K562 (cell line): ENCODE data around the gene CTSZ. TPM values are rescaled to one million over a fixed set of nuclear protein-coding genes. Genes with fewer than 3 reads are reported as not detected.

Experiments
- ATAC-seq: fragments of 200-7000 bp; cut with Tn5 transposase; 3 replicates; pipeline ENCODE4 v1.9.1; 2020; ENCODE audit warnings: moderate library complexity
- BruUV-seq: library from RNA; stranded (reverse); fragments of 400-500 nt; replicated peaks from 2 replicates; lab custom pipeline; 2021; lab: Mats Ljungman, UMichigan
- CTCF ChIA-PET: fragments of 300-600 bp; formaldehyde crosslinking; extraction: SDS; loops from one replicate; lab custom pipeline; 2021; ENCODE audit warnings: low intra/inter-chr PET ratio; lab: Yijun Ruan, JAX
- POLR2A ChIA-PET: fragments of 300-600, 350-650 bp; sonication (Branson Sonifier 250); formaldehyde crosslinking; extraction: SDS; loops from one replicate; lab custom pipeline; 2021; ENCODE audit warnings: antibody characterized with exemption, inconsistent platforms; lab: Yijun Ruan, JAX
- DNase-seq, 4 experiments: peaks; one replicate each; pipeline versions ENCODE4 v3.0.0 to v3.0.0-alpha.2; 2011 to 2018; ENCODE audit warnings: low spot score in 3 of 4, mixed read lengths in 3 of 4; ENCODE audit errors: extremely low read depth in 1 of 4
- FAIRE-seq: peaks from 2 replicates; lab custom pipeline; 2011; peaks lifted over from hg19 to GRCh38; lab: Jason Lieb, UNC
- H2AFZ ChIP-seq: 2 replicates; pipeline ENCODE4 v1.6.0; 2011; ENCODE audit warnings: low read depth, low read length, control low read depth, inconsistent platforms
- H3K27ac ChIP-seq: fragments of 200-600 bp; 3 replicates; pipeline ENCODE4 v1.8.0; 2011; ENCODE audit warnings: low read depth, mild to moderate bottlenecking, control low read depth, inconsistent platforms, low read length, moderate library complexity, mixed read lengths; ENCODE audit errors: extremely low read depth
- H3K27me3 ChIP-seq, 2 experiments: fragments of 300-600 bp in 1 of 2; 2 replicates in 1 of 2; 3 replicates in 1 of 2; pipeline versions ENCODE4 v1.6.0 to v1.8.0; 2011; ENCODE audit warnings: inconsistent platforms in 2 of 2, low read length in 2 of 2, mild to moderate bottlenecking in 1 of 2, mixed read lengths in 1 of 2, moderate library complexity in 1 of 2; ENCODE audit not compliant: control insufficient read depth in 2 of 2, insufficient read depth in 2 of 2
- H3K36me3 ChIP-seq: fragments of 300-600 bp; 3 replicates; pipeline ENCODE4 v1.8.0; 2011; ENCODE audit warnings: mild to moderate bottlenecking, low read length, inconsistent platforms; ENCODE audit not compliant: control insufficient read depth, insufficient read depth
- H3K4me1 ChIP-seq, 2 experiments: fragments of 200-600 bp in 1 of 2; replicated peaks in 1 of 2; 2 replicates in 1 of 2; 3 replicates in 1 of 2; pipeline versions ENCODE4 v1.5.1 to v1.8.0; 2011; ENCODE audit warnings: inconsistent platforms in 2 of 2, low read length in 2 of 2, mild to moderate bottlenecking in 1 of 2, mixed read lengths in 1 of 2, moderate library complexity in 1 of 2; ENCODE audit not compliant: control insufficient read depth in 2 of 2, insufficient read depth in 2 of 2
- H3K4me2 ChIP-seq: 2 replicates; pipeline ENCODE4 v1.6.1; 2011; ENCODE audit warnings: low read length, control low read depth, inconsistent platforms, mixed read lengths; ENCODE audit not compliant: insufficient read depth
- H3K4me3 ChIP-seq: fragments of 200-600 bp; sonication (generic), shearing (Covaris generic); 2 replicates; pipeline ENCODE4 v1.5.1; 2016; ENCODE audit warnings: control low read depth, inconsistent platforms
- H3K79me2 ChIP-seq: fragments of 200-600 bp; 3 replicates; pipeline ENCODE4 v1.8.0; 2011; ENCODE audit warnings: low read length, inconsistent platforms; ENCODE audit not compliant: control insufficient read depth, insufficient read depth
- H3K9ac ChIP-seq, 2 experiments: 2 replicates each; pipeline versions ENCODE4 v1.6.0 to v1.6.1; 2011; ENCODE audit warnings: low read depth in 2 of 2, low read length in 2 of 2, control low read depth in 1 of 2, inconsistent platforms in 1 of 2, mild to moderate bottlenecking in 1 of 2, mixed read lengths in 1 of 2; ENCODE audit not compliant: insufficient read depth in 1 of 2
- H3K9me1 ChIP-seq: one replicate; pipeline ENCODE4 v1.6.0; 2011; ENCODE audit warnings: inconsistent platforms, mild to moderate bottlenecking, low read length, moderate library complexity; ENCODE audit not compliant: control insufficient read depth, insufficient read depth
- H3K9me3 ChIP-seq: replicated peaks from 2 replicates; pipeline ENCODE4 v1.5.1; 2011; ENCODE audit warnings: low read depth, low read length, inconsistent platforms; ENCODE audit not compliant: control insufficient read depth, insufficient read depth
- H4K20me1 ChIP-seq: replicated peaks from 2 replicates; pipeline ENCODE4 v1.6.1; 2011; ENCODE audit warnings: low read length, inconsistent platforms, mixed read lengths; ENCODE audit not compliant: control insufficient read depth, insufficient read depth
- HMGN3 ChIP-seq: IDR thresholded peaks from 2 replicates; pipeline ENCODE4 v1.6.1; 2011; ENCODE audit warnings: borderline replicate concordance, low read depth, mild to moderate bottlenecking, mixed read lengths, low read length; ENCODE audit not compliant: insufficient read length; ENCODE audit errors: extremely low read depth
- PPARD ChIP-seq: fragments of 250-450 bp; sonication (Bioruptor Pico); IDR thresholded peaks from 2 replicates; pipeline ENCODE4 v1.8.0; 2022; ENCODE audit warnings: inconsistent platforms, mild to moderate bottlenecking, moderate library complexity
- TAF1 ChIP-seq: IDR thresholded peaks from 2 replicates; pipeline ENCODE4 v1.6.1; 2011; ENCODE audit warnings: mild to moderate bottlenecking, low read length, moderate library complexity; ENCODE audit not compliant: insufficient read depth, control insufficient read depth, severe bottlenecking; ENCODE audit errors: extremely low read depth
- WGBS: fragments of 100-300 bp; shearing (Covaris generic); methylation state at CpG from one replicate; pipeline ENCODE4 v1.1.6; 2016; ENCODE audit warnings: low coverage, mixed read lengths; ENCODE audit not compliant: insufficient coverage; ENCODE audit errors: missing lambda C conversion rate; 5-methylcytosine and 5-hydroxymethylcytosine counted together
- in situ Hi-C: fragments of 300-500 bp; cut with MboI; formaldehyde crosslinking; loops from 4 replicates; pipeline ENCODE4 v1.15.0; 2018; ENCODE audit warnings: inconsistent platforms, mixed read lengths
- intact Hi-C: fragments of 100-400 bp; cut with micrococcal nuclease; formaldehyde crosslinking; loops from 2 replicates; pipeline ENCODE4 v1.14.2; 2022
- polyA plus RNA-seq, 8 experiments: library from polyadenylated mRNA; depleted of rRNA in 4 of 8; stranded (reverse) in 5 of 8; unstranded in 3 of 8; fragments of >200 nt; fragmentation: Nextera tagmentation in 2 of 8; fragmentation: Illumina TruSeq in 1 of 8; extraction: Ambion mirVana in 2 of 8; extraction: Trizol in 1 of 8; gene quantifications; 2 replicates each; pipeline versions ENCODE4 v1.2.1 to v1.2.3, GENCODE V29; 2011 to 2014; ENCODE audit warnings: inconsistent platforms in 1 of 8, missing spikeins in 1 of 8
- total RNA-seq, 7 experiments: library from RNA; depleted of rRNA in 6 of 7; stranded (reverse); fragments of >200 nt in 6 of 7; fragmentation: Illumina TruSeq in 2 of 7; extraction: Trizol in 2 of 7; gene quantifications; 2 replicates each; pipeline versions ENCODE4 v1.2.1 to v1.2.3, GENCODE V29; 2011 to 2021; ENCODE audit warnings: low replicate concordance in 1 of 7
- TF ChIP-seq, protein P1 (sequence below), 3 experiments: IDR thresholded peaks in 2 of 3; conservative IDR thresholded peaks in 1 of 3; 2 replicates each; pipeline ENCODE4 v1.5.1; 2011 to 2012; ENCODE audit warnings: low read length in 3 of 3, mild to moderate bottlenecking in 3 of 3, control low read depth in 2 of 3, improper control_type of control experiment in 1 of 3, inconsistent platforms in 1 of 3, low read depth in 1 of 3, mixed read lengths in 1 of 3, moderate library complexity in 1 of 3; ENCODE audit not compliant: insufficient read depth in 2 of 3
- TF ChIP-seq, protein P2 (sequence below): fragments of 250-450 bp; sonication (Bioruptor Pico); IDR thresholded peaks from 2 replicates; pipeline ENCODE4 v1.5.0; 2021; ENCODE audit warnings: mild to moderate bottlenecking, borderline replicate concordance
- TF ChIP-seq, protein P3 (sequence below): fragments of 450-650 bp; formaldehyde crosslinking; IDR thresholded peaks from 2 replicates; pipeline ENCODE4 v1.4.0; 2022; ENCODE audit warnings: missing genetic modification characterization

The CTSZ gene
- total and polyA plus RNA-seq, 9 of the 15 experiments (the other 6 are each of a cell fraction or from before 2014, with no cell fraction given): 1.6 to 143 (median 82.8) TPM

DNA sequence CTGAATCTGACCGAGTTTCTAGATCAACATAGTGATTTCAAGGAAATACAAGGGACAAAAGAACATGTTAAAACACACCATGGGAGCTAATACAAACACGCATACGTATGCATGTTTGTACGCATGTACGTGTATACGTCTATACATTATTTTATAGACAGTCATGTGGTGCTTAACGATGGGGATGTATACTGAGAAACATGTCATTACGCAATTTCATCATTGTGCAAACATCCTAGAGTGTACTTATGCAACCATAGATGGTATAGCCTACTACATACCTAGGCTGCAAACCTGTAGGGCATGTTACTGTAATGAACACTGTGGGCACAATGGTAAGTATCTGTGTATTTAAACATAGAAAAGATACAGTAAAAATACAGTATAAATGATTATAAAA, 51.0 kb downstream of the CTSZ start:
- no peaks in the 10 kb centered on the region for H4K20me1 ChIP-seq
- TF ChIP-seq, protein P1, sequence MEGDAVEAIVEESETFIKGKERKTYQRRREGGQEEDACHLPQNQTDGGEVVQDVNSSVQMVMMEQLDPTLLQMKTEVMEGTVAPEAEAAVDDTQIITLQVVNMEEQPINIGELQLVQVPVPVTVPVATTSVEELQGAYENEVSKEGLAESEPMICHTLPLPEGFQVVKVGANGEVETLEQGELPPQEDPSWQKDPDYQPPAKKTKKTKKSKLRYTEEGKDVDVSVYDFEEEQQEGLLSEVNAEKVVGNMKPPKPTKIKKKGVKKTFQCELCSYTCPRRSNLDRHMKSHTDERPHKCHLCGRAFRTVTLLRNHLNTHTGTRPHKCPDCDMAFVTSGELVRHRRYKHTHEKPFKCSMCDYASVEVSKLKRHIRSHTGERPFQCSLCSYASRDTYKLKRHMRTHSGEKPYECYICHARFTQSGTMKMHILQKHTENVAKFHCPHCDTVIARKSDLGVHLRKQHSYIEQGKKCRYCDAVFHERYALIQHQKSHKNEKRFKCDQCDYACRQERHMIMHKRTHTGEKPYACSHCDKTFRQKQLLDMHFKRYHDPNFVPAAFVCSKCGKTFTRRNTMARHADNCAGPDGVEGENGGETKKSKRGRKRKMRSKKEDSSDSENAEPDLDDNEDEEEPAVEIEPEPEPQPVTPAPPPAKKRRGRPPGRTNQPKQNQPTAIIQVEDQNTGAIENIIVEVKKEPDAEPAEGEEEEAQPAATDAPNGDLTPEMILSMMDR (IDR thresholded peaks at IDR 0.05 in 2 of 3, conservative IDR thresholded peaks at IDR 0.05 in 1 of 3; ENCODE audit: insufficient read depth in 2 of 3, low read depth in 1 of 3, low read length in 3 of 3): no peak
- TF ChIP-seq HMGN3 (no peak), TAF1 (no peak), PPARD (CRISPR knock-in tag) (no peak)
- TF ChIP-seq, protein P2, sequence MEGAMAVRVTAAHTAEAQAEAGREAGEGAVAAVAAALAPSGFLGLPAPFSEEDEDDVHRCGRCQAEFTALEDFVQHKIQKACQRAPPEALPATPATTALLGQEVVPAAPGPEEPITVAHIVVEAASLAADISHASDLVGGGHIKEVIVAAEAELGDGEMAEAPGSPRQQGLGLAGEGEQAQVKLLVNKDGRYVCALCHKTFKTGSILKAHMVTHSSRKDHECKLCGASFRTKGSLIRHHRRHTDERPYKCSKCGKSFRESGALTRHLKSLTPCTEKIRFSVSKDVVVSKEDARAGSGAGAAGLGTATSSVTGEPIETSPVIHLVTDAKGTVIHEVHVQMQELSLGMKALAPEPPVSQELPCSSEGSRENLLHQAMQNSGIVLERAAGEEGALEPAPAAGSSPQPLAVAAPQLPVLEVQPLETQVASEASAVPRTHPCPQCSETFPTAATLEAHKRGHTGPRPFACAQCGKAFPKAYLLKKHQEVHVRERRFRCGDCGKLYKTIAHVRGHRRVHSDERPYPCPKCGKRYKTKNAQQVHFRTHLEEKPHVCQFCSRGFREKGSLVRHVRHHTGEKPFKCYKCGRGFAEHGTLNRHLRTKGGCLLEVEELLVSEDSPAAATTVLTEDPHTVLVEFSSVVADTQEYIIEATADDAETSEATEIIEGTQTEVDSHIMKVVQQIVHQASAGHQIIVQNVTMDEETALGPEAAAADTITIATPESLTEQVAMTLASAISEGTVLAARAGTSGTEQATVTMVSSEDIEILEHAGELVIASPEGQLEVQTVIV: no peak
- TF ChIP-seq, protein P3, sequence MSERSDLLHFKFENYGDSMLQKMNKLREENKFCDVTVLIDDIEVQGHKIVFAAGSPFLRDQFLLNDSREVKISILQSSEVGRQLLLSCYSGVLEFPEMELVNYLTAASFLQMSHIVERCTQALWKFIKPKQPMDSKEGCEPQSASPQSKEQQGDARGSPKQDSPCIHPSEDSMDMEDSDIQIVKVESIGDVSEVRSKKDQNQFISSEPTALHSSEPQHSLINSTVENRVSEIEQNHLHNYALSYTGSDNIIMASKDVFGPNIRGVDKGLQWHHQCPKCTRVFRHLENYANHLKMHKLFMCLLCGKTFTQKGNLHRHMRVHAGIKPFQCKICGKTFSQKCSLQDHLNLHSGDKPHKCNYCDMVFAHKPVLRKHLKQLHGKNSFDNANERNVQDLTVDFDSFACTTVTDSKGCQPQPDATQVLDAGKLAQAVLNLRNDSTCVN (CRISPR knock-in tag): no peak
- H3K4me1 ChIP-seq: no peaks in the 10 kb centered on the region
- in situ Hi-C loops: no loop called here
- no peaks in the 10 kb centered on the region for H3K36me3 ChIP-seq
- H3K4me3 ChIP-seq: no peak overlapping the region
- H3K4me2 ChIP-seq: no peak overlapping the region
- H3K9me1 ChIP-seq: no peaks in the 10 kb centered on the region
- no peak for DNase-seq
- POLR2A ChIA-PET: interaction anchor here (0.6 kb wide), 1 partner anchor 38 kb away, joined by 3 read pairs; no protein-coding TSS in a partner anchor
- H3K27me3 ChIP-seq: peaks cover under 1 to 6% of the 10 kb centered on the region in 2 experiments; a peak in 4 of 5 replicates
- no peak overlapping the region for H3K27ac ChIP-seq
- no peak overlapping the region for H2AFZ ChIP-seq
- WGBS: 56% methylated on average over 8 of the region's 8 CpGs
- no peak for ATAC-seq
- intact Hi-C loops: no loop called here
- H3K9ac ChIP-seq: no peak overlapping the region
- no TSS peak for BruUV-seq
- CTCF ChIA-PET: no interaction called here
- no peaks in the 10 kb centered on the region for H3K9me3 ChIP-seq
- FAIRE-seq: no peak
- no peaks in the 10 kb centered on the region for H3K79me2 ChIP-seq
